Trophoblast cell (in vitro differentiated cells and primary cell): ENCODE measurements around the gene ANK2.

ENCODE experiments used
- DNase-seq, 2 donors: peaks; one replicate each; pipeline ENCODE4 v3.0.0-alpha.2; 2016
- H2AFZ ChIP-seq: 2 replicates; pipeline ENCODE4 v1.6.1; 2013; ENCODE audit warnings: low read length, moderate library complexity, mild to moderate bottlenecking; ENCODE audit not compliant: insufficient read depth, poor library complexity
- H2AK5ac ChIP-seq: 2 replicates; pipeline ENCODE4 v1.6.1; 2013; ENCODE audit warnings: mild to moderate bottlenecking, low read length
- H2BK120ac ChIP-seq: 2 replicates; pipeline ENCODE4 v1.6.1; 2013; ENCODE audit warnings: low read length, mild to moderate bottlenecking, moderate library complexity; ENCODE audit not compliant: insufficient read depth, poor library complexity
- H2BK12ac ChIP-seq: 2 replicates; pipeline ENCODE4 v1.6.1; 2013; ENCODE audit warnings: mild to moderate bottlenecking, low read length, moderate library complexity
- H2BK5ac ChIP-seq: 2 replicates; pipeline ENCODE4 v1.6.1; 2013; ENCODE audit warnings: low read length, low read depth, moderate library complexity, mild to moderate bottlenecking; ENCODE audit not compliant: poor library complexity
- H3K14ac ChIP-seq: 2 replicates; pipeline ENCODE4 v1.6.1; 2013; ENCODE audit warnings: mild to moderate bottlenecking, low read length
- H3K18ac ChIP-seq: 2 replicates; pipeline ENCODE4 v1.6.1; 2013; ENCODE audit warnings: mild to moderate bottlenecking, low read length
- H3K23ac ChIP-seq: 2 replicates; pipeline ENCODE4 v1.6.1; 2013; ENCODE audit warnings: low read length
- H3K27ac ChIP-seq: 2 replicates; pipeline ENCODE4 v1.5.1; 2013; ENCODE audit warnings: low read depth, mild to moderate bottlenecking, inconsistent platforms, low read length, moderate library complexity
- H3K27me3 ChIP-seq: 2 replicates; pipeline ENCODE4 v1.6.1; 2013; ENCODE audit warnings: inconsistent platforms, mild to moderate bottlenecking, low read length, moderate library complexity; ENCODE audit not compliant: insufficient read depth
- H3K36me3 ChIP-seq, 2 experiments: 1 replicate in 1 of 2; 2 replicates in 1 of 2; pipeline ENCODE4 v1.6.1; 2013; ENCODE audit warnings: low read length in 2 of 2, mild to moderate bottlenecking in 2 of 2, moderate library complexity in 1 of 2; ENCODE audit not compliant: insufficient read depth in 2 of 2, control insufficient read depth in 1 of 2
- H3K4ac ChIP-seq: 2 replicates; pipeline ENCODE4 v1.6.1; 2013; ENCODE audit warnings: low read depth, mild to moderate bottlenecking, low read length, moderate library complexity
- H3K4me1 ChIP-seq, 2 experiments: 1 replicate in 1 of 2; 2 replicates in 1 of 2; pipeline ENCODE4 v1.6.1; 2013; ENCODE audit warnings: low read length in 2 of 2, mild to moderate bottlenecking in 2 of 2, moderate library complexity in 1 of 2; ENCODE audit not compliant: insufficient read depth in 2 of 2, control insufficient read depth in 1 of 2
- H3K4me2 ChIP-seq: 2 replicates; pipeline ENCODE4 v1.6.1; 2013; ENCODE audit warnings: inconsistent platforms, mild to moderate bottlenecking, low read length, moderate library complexity
- H3K4me3 ChIP-seq: 2 replicates; pipeline ENCODE4 v1.5.1; 2013; ENCODE audit warnings: mild to moderate bottlenecking, low read depth, low read length, inconsistent platforms
- H3K79me1 ChIP-seq: one replicate; pipeline ENCODE4 v1.6.1; 2013; ENCODE audit warnings: low read length
- H3K79me2 ChIP-seq: 2 replicates; pipeline ENCODE4 v1.6.1; 2013; ENCODE audit warnings: low read length, mild to moderate bottlenecking; ENCODE audit not compliant: control insufficient read depth, insufficient read depth, poor library complexity
- H3K9ac ChIP-seq: 2 replicates; pipeline ENCODE4 v1.6.1; 2013; ENCODE audit warnings: mild to moderate bottlenecking, low read length
- H3K9me3 ChIP-seq: 2 replicates; pipeline ENCODE4 v1.6.1; 2013; ENCODE audit warnings: low read depth, mild to moderate bottlenecking, control low read depth, inconsistent platforms, low read length; ENCODE audit not compliant: insufficient read depth
- H4K12ac ChIP-seq: 2 replicates; pipeline ENCODE4 v1.6.1; 2013; ENCODE audit warnings: low read depth, mild to moderate bottlenecking, low read length, moderate library complexity
- H4K8ac ChIP-seq: 2 replicates; pipeline ENCODE4 v1.6.1; 2013; ENCODE audit warnings: low read depth, mild to moderate bottlenecking, low read length, moderate library complexity
- H4K91ac ChIP-seq: one replicate; pipeline ENCODE4 v1.6.1; 2013; ENCODE audit warnings: low read depth, mild to moderate bottlenecking, low read length, moderate library complexity
- WGBS: extraction: QIAGEN DNeasy Blood & Tissue Kit; methylation state at CpG from one replicate; pipeline ENCODE4 v1.1.7; 2013; ENCODE audit warnings: missing lambda C conversion rate; ENCODE audit not compliant: insufficient read length, insufficient coverage; ENCODE audit errors: extremely low coverage; 5-methylcytosine and 5-hydroxymethylcytosine counted together

ANK2 gene

DNA sequence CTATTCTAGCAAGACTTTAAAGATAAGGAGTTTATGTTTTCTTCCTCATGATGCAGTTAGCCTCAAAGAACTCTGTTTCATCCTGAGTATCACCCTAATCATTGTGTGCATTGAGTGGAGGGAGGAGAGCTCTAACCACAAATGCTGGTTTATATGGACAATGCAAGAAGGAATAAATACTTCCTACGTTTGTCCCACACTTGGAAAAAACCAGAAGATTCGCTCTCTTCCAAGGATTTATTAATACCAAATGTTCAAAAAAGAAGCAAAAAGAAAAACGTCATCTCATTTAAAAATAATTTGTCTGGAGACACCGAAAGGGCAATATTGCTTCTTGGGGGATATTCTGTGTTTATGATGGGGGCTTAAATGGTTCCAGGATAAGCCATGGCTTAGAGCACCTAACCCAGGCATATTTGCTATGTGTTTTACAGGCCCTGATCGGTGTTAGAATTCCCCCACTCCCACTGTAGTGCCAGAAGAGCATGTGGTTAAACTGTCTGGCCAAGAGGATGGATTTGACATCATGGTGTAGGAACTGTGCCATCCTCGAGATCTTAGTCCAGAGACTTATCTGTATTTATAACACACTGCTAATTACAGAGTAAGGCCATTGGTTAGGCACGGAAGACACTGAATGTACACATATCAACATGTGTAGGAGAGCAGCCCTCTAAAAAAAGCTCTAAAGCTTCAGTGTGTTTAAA lies 227.2 kb downstream of the ANK2 start:
- no peaks in the 10 kb centered on the region for H3K36me3 ChIP-seq
- H3K4me2 ChIP-seq: no peak overlapping the region
- H4K12ac ChIP-seq: no peak overlapping the region
- no peak overlapping the region for H4K8ac ChIP-seq
- H3K79me2 ChIP-seq: no peaks in the 10 kb centered on the region
- H3K23ac ChIP-seq: no peak overlapping the region
- no CpG with 5 or more reads among the region's 7 CpGs for WGBS
- no peak overlapping the region for H3K14ac ChIP-seq
- no peaks in the 10 kb centered on the region for H3K9me3 ChIP-seq
- H2AFZ ChIP-seq: no peak overlapping the region
- no peaks in the 10 kb centered on the region for H3K4me1 ChIP-seq
- H3K4ac ChIP-seq: no peak overlapping the region
- no peak overlapping the region for H3K18ac ChIP-seq
- H2BK120ac ChIP-seq: no peak overlapping the region
- H4K91ac ChIP-seq: no peak overlapping the region
- no peaks in the 10 kb centered on the region for H3K27me3 ChIP-seq
- no peak overlapping the region for H2BK12ac ChIP-seq
- DNase-seq: no peak
- no peak overlapping the region for H2BK5ac ChIP-seq
- H3K79me1 ChIP-seq: no peaks in the 10 kb centered on the region
- H3K4me3 ChIP-seq: no peak overlapping the region
- H3K27ac ChIP-seq: no peak overlapping the region
- no peak overlapping the region for H2AK5ac ChIP-seq
- no peak overlapping the region for H3K9ac ChIP-seq

DNA sequence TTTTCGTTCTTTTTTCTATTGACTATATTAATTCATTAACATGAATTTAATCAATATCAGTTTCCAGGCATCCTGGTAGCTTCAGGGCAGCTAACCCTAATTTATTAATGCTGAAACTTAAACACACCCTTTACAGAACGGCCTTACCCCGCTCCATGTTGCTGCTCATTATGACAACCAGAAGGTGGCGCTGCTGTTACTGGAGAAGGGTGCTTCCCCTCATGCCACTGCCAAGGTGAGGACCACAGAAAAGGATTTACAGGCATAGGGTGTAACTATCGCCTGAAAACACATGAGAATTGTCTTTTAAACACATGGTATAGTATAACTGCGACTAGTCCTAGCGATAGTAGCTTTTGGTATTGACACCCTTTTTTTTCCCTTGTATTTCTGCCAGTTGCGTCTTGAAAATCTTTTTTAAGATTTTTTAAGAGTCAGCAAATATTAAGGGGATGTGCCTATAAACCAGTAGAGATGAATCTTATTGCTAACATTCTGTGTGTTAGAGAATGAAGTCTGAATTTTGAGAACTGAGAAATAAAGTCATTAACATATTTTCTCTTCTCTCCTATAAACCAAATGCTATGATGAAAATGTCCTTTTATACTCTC lies 229.0 kb downstream of the ANK2 start:
- Histone ChIP-seq H3K27me3 (no peaks in the 10 kb centered on the region), H2BK12ac (no peak overlapping the region), H3K4ac (no peak overlapping the region), H4K8ac (no peak overlapping the region), H3K23ac (no peak overlapping the region), H2BK5ac (no peak overlapping the region), H4K91ac (no peak overlapping the region), H3K4me1 (no peaks in the 10 kb centered on the region), H3K14ac (no peak overlapping the region), H3K9ac (no peak overlapping the region), H3K27ac (no peak overlapping the region), H3K36me3 (no peaks in the 10 kb centered on the region), H3K9me3 (no peaks in the 10 kb centered on the region), H4K12ac (no peak overlapping the region), H3K79me1 (no peaks in the 10 kb centered on the region), H3K18ac (no peak overlapping the region), H3K79me2 (no peaks in the 10 kb centered on the region), H2AFZ (no peak overlapping the region), H3K4me2 (no peak overlapping the region), H2BK120ac (no peak overlapping the region), H2AK5ac (no peak overlapping the region), H3K4me3 (no peak overlapping the region)
- DNase-seq: peak; percentile 37 to 66
- WGBS: no CpG with 5 or more reads among the region's 8 CpGs

DNA sequence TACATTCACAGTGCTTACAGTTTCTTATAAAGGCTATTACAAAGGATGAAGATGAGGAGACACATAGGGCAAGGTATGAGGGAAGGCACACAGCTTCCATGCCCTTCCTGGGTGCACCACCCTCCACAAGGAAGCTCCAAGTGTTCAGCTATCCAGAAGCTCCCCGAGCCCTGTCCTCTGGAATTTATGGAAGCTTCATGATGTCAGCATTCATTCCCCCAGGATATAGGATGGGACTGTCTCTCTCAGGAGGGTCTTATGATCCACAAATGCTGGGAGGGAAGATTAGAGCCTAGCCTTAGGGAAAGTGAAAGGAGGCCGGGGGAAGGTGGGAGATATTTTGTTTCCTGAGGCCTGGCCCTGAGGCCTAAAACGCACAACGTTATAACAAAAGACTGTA lies 236.0 kb downstream of the ANK2 start:
- no peak overlapping the region for H4K91ac ChIP-seq
- no CpG with 5 or more reads among the region's 4 CpGs for WGBS

DNA sequence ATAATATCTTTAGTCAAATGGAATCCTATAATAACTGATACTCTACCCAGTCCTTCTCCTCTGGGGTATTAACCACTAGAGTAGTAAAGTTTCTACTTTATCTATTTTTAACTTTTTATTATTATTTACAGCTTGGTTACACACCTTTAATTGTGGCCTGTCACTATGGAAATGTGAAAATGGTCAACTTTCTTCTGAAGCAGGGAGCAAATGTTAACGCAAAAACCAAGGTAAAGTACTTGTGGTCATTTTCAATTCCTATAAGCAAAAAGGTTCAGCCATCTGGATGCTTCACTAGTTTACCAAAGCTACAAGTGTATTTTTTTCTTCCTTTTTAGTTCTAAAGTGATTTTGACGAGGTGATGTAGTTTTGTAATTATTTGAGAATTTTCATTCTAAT lies 238.8 kb downstream of the ANK2 start:
- Histone ChIP-seq H3K27me3 (no peaks in the 10 kb centered on the region), H2BK12ac (no peak overlapping the region), H3K23ac (no peak overlapping the region), H3K9ac (no peak overlapping the region), H3K79me1 (no peaks in the 10 kb centered on the region), H2BK120ac (no peak overlapping the region), H3K4me2 (no peak overlapping the region), H3K79me2 (no peaks in the 10 kb centered on the region), H3K36me3 (no peaks in the 10 kb centered on the region), H4K12ac (no peak overlapping the region), H3K27ac (no peak overlapping the region), H4K8ac (no peak overlapping the region), H2AFZ (no peak overlapping the region), H3K4me3 (no peak overlapping the region), H3K9me3 (no peaks in the 10 kb centered on the region), H3K14ac (no peak overlapping the region), H3K4ac (no peak overlapping the region), H3K18ac (no peak overlapping the region), H3K4me1 (peaks cover 7 to 9% of the 10 kb centered on the region in 2 experiments), H2BK5ac (no peak overlapping the region), H4K91ac (no peak overlapping the region), H2AK5ac (no peak overlapping the region)
- DNase-seq: no peak
- WGBS: no CpG with 5 or more reads among the region's 2 CpGs

More for the DNA sequence above, 236.0 kb downstream of the ANK2 start:
- Histone ChIP-seq H3K14ac (no peak overlapping the region), H2BK120ac (no peak overlapping the region), H3K18ac (no peak overlapping the region), H3K23ac (no peak overlapping the region), H3K4me3 (no peak overlapping the region), H2BK12ac (no peak overlapping the region), H2AFZ (peak overlapping the region; percentile 33), H3K79me1 (no peaks in the 10 kb centered on the region), H3K9me3 (no peaks in the 10 kb centered on the region), H2BK5ac (no peak overlapping the region), H3K4me1 (peaks cover 4 to 7% of the 10 kb centered on the region in 2 experiments), H3K79me2 (no peaks in the 10 kb centered on the region), H4K12ac (no peak overlapping the region), H3K4me2 (no peak overlapping the region), H3K27ac (no peak overlapping the region), H4K8ac (no peak overlapping the region), H3K36me3 (no peaks in the 10 kb centered on the region), H3K27me3 (no peaks in the 10 kb centered on the region), H3K9ac (no peak overlapping the region), H3K4ac (no peak overlapping the region), H2AK5ac (no peak overlapping the region)
- DNase-seq: no peak
